Fibroblast of the aortic adventitia (primary cell): ENCODE data around the gene AQR. TPM values are rescaled to one million over a fixed set of nuclear protein-coding genes. Genes with fewer than 3 reads are reported as not detected.

Source experiments
- DNase-seq: peaks from one replicate; pipeline ENCODE4 v3.0.0-alpha.2; 2010; ENCODE audit warnings: low read depth
- H3K4me3 ChIP-seq: 2 replicates; pipeline ENCODE4 v1.5.1; 2011; ENCODE audit warnings: low read depth, mild to moderate bottlenecking, control low read depth, low read length, moderate library complexity
- CTCF ChIP-seq: IDR thresholded peaks from 2 replicates; pipeline ENCODE4 v1.5.1; 2011; ENCODE audit warnings: mild to moderate bottlenecking, low read length, control low read depth, inconsistent platforms; ENCODE audit not compliant: insufficient read depth
- total RNA-seq: library from RNA; depleted of rRNA; stranded (reverse); fragments of >200 nt; gene quantifications from 2 replicates; pipeline ENCODE4 v1.2.3, GENCODE V29; 2012; ENCODE audit warnings: low replicate concordance

AQR gene
- 33.0 and 34.6 TPM in 2 replicates for total RNA-seq

GRCh38 chr15:34969340-34970097 is at the start of gene AQR:
TSS of gene AQR (minus strand) at chr15:34969742. CDS start at chr15:34969613, 129 bp downstream.
- peak within 1 kb of the TSS; percentile 94 for H3K4me3 ChIP-seq
- TF ChIP-seq CTCF, result peak; percentile 97
- peak; percentile 99 for DNase-seq

- TF ChIP-seq CTCF, result no peak
- H3K4me3 ChIP-seq, result no peak overlapping the region
- no peak for DNase-seq
Measured at GRCh38 chr15:35014241-35014640, 44.7 kb upstream of the AQR start.

- TF ChIP-seq CTCF, result no peak
- DNase-seq, result no peak
- no peak overlapping the region for H3K4me3 ChIP-seq
Measured at GRCh38 chr15:35013370-35013769, 43.8 kb upstream of the AQR start.

DNA sequence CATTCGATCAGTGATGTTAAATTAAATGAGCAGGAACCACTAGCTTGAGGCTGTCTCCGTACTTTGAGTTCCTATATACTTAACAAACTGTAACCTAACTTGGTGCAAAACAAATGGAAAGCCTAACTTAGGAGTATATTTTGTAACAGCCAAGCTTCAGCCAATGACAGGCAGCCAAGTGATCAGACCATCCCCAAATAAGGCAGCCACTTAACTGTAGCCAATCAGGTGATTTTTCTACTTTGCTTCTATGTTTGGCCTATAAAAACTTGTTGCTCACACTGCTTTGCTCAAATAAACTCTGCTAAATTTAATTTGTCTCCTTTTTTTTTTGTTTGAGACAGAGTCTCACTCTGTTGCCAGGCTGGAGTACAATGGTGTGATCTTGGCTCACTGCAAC is 37.9 kb upstream of the AQR start:
- DNase-seq, result no peak
- no peak for TF ChIP-seq CTCF
- H3K4me3 ChIP-seq, result no peak overlapping the region

GRCh38 chr15:35005933-35006332 is 36.4 kb upstream of the AQR start:
- DNase-seq, result no peak
- TF ChIP-seq CTCF, result no peak
- no peak overlapping the region for H3K4me3 ChIP-seq

- no peak for DNase-seq
- H3K4me3 ChIP-seq, result no peak overlapping the region
- no peak for TF ChIP-seq CTCF
Measured at GRCh38 chr15:35003928-35004327, 34.4 kb upstream of the AQR start.

DNA sequence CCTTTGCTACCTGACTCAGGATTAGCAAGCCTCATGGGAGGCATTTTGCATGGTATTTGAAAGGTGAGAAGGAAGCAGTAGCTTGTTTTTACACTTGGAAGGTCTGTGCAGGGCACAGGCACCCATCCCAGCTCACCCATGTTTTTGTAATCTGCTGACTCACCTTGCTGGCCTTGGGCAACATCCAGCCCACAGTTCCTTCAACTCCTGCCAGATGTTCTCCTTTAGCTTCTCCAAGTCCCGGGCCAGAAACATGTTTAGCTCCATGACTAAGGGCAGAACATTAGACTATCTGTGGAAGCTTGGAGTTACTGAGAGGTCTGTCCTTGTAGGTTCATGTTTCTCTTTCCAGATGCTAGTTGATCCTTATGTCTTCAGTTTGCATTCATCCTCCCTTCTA is 31.0 kb upstream of the AQR start:
- peak; percentile 80 for DNase-seq
- TF ChIP-seq CTCF, result no peak
- H3K4me3 ChIP-seq, result no peak overlapping the region
